Activated CD4-positive, alpha-beta memory T cell treated with anti-CD3 and anti-CD28 coated beads, Interleukin-2, amount 10 ng/mL, durations not matched to agents 7 days and 5 days (primary cell): Measurements from ENCODE around the gene ADGRG1. TPM values are rescaled to one million over a fixed set of nuclear protein-coding genes. Genes with fewer than 3 reads are reported as not detected.

Experiments
- CTCF ChIA-PET: fragments of 350-600 bp; sonication (Branson Sonifier 250); formaldehyde crosslinking; loops from one replicate; lab custom pipeline; 2021; ENCODE audit warnings: antibody characterized with exemption, inconsistent platforms; lab: Charles Lee
- POLR2A ChIA-PET: fragments of 350-600 bp; sonication (Branson Sonifier 250); formaldehyde crosslinking; loops from one replicate; lab custom pipeline; 2021; ENCODE audit warnings: antibody characterized with exemption; lab: Charles Lee
- DNase-seq: peaks from one replicate; pipeline ENCODE4 v3.0.0-alpha.2; 2020
- H3K27ac Mint-ChIP-seq: one replicate; pipeline ENCODE4 v1.8.0; 2021; ENCODE audit warnings: mild to moderate bottlenecking, mixed read lengths
- H3K27me3 Mint-ChIP-seq: one replicate; pipeline ENCODE4 v1.8.0; 2021; ENCODE audit warnings: mixed read lengths
- H3K36me3 Mint-ChIP-seq: one replicate; pipeline ENCODE4 v1.8.0; 2021; ENCODE audit warnings: low read depth, mixed read lengths
- H3K4me1 Mint-ChIP-seq: one replicate; pipeline ENCODE4 v1.8.0; 2021; ENCODE audit warnings: mixed read lengths
- H3K4me3 Mint-ChIP-seq: one replicate; pipeline ENCODE4 v1.8.0; 2021; ENCODE audit warnings: mild to moderate bottlenecking, mixed read lengths
- H3K9me3 Mint-ChIP-seq: one replicate; pipeline ENCODE4 v1.8.0; 2021; ENCODE audit warnings: mixed read lengths
- total RNA-seq, 2 experiments: library from RNA; stranded (reverse); gene quantifications; one replicate each; pipeline ENCODE4 v1.2.3, GENCODE V29; 2021

The ADGRG1 gene
- total RNA-seq, 2 experiments from 2014 or later: 7.4 to 8.3 TPM

DNA sequence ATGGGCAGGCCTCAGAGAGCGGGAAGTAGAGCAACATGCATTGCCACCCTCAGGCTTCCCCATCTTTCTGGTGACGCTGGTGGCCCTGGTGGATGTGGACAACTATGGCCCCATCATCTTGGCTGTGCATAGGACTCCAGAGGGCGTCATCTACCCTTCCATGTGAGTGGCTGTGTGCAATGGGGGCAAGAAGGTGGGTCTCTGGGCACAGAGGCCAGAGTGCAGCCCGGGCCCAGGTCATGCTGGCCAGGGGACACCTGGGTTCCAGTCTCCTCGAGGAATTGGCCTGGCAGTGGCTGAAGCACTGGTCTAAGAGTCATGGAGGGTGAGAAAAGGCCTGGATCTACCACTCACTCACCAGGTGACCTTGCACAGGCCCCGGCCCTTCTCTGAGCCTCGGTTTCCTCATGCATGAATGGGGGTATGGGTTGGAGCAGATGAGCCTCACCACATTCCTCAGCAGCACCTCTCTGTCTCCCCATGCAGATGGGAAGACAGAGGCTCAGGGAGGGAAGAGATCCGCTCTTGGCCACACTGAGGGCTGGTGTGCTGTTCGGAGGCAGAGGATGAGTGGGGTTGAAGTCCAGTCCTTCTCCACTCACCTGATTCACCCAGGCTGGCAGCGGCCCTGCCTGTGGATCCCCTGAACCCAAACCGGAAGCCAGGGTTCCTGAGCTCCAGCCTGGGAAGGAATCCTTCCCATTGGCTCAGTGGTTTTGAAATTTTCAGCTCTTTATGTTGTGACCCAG lies 32.5 kb downstream of the ADGRG1 start:
- no peaks in the 10 kb centered on the region for H3K27me3 Mint-ChIP-seq
- no peak overlapping the region for H3K4me3 Mint-ChIP-seq
- POLR2A ChIA-PET: no interaction called here
- H3K36me3 Mint-ChIP-seq: no peaks in the 10 kb centered on the region
- DNase-seq: no peak
- H3K27ac Mint-ChIP-seq: no peak overlapping the region
- H3K4me1 Mint-ChIP-seq: peaks cover 7% of the 10 kb centered on the region
- CTCF ChIA-PET: no interaction called here
- H3K9me3 Mint-ChIP-seq: no peaks in the 10 kb centered on the region

DNA sequence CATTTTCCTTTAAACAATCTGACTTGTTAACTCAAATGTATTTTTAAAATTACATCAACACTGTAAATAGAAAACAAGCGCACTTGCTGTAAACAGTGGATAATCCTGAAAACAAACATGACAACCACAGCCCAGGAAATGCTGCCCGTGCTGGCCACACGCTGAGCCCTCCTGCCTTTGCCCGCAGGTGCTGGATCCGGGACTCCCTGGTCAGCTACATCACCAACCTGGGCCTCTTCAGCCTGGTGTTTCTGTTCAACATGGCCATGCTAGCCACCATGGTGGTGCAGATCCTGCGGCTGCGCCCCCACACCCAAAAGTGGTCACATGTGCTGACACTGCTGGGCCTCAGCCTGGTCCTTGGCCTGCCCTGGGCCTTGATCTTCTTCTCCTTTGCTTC lies 33.1 kb downstream of the ADGRG1 start:
- no peak overlapping the region for H3K27ac Mint-ChIP-seq
- no peaks in the 10 kb centered on the region for H3K27me3 Mint-ChIP-seq
- no peaks in the 10 kb centered on the region for H3K9me3 Mint-ChIP-seq
- CTCF ChIA-PET: no interaction called here
- peaks cover 1% of the 10 kb centered on the region for H3K4me1 Mint-ChIP-seq
- DNase-seq: no peak
- no peak overlapping the region for H3K4me3 Mint-ChIP-seq
- POLR2A ChIA-PET: no interaction called here
- no peaks in the 10 kb centered on the region for H3K36me3 Mint-ChIP-seq

DNA sequence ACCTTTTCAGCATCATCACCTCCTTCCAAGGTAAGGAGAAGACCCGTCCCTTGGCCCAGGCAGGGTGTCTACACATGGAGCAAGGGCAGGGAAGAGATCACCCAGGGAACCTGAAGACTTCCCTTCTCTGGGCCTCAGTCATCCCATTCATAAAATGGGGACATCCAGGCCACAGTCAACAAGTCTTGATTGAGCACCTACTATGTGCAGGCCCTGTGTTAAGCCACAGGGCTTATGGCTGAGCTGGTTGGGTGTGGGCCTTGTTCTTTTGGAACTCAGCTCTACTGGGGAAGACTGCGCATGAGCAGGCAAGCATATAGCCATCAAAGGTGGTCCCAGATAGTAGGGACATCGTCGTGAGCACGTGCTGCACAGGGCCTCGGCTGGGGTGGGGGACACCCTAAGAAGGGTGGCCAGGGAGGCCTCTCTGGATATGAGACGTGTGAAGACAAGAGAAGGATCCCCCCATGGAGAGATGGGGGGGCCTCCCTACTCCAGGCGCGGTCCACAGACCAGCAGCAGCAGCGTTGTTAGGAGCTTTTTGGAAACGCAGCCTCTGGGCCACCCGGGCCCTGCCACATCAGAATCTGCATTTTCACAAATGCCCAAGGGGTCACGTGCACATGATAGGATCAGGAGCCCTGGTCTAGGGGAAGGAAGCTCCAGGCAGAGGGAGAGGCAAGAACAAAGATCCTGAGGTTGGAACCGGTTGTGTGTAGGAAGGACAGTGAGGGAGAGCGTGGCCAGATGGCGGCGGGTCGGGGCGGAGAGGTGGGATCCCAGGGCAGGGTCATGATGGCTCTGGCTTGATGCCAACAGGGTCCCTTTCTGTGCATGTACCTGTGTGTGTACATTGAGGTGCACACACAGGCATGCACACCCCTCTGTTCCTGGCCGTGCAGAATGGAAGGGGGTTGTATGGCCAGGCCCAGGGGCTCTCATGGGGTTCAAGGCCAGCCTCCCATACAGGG lies 33.8 kb downstream of the ADGRG1 start:
- no peak for DNase-seq
- POLR2A ChIA-PET: no interaction called here
- Mint-ChIP-seq H3K9me3 (no peaks in the 10 kb centered on the region), H3K27me3 (no peaks in the 10 kb centered on the region), H3K4me3 (no peak overlapping the region), H3K36me3 (no peaks in the 10 kb centered on the region), H3K4me1 (no peaks in the 10 kb centered on the region), H3K27ac (no peak overlapping the region)
- CTCF ChIA-PET: no interaction called here

DNA sequence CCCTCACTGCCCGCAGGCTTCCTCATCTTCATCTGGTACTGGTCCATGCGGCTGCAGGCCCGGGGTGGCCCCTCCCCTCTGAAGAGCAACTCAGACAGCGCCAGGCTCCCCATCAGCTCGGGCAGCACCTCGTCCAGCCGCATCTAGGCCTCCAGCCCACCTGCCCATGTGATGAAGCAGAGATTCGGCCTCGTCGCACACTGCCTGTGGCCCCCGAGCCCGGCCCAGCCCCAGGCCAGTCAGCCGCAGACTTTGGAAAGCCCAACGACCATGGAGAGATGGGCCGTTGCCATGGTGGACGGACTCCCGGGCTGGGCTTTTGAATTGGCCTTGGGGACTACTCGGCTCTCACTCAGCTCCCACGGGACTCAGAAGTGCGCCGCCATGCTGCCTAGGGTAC lies 35.0 kb downstream of the ADGRG1 start:
- Mint-ChIP-seq H3K9me3 (no peaks in the 10 kb centered on the region), H3K27ac (no peak overlapping the region), H3K4me1 (no peaks in the 10 kb centered on the region), H3K36me3 (no peaks in the 10 kb centered on the region), H3K27me3 (no peaks in the 10 kb centered on the region), H3K4me3 (no peak overlapping the region)
- DNase-seq: no peak
- ChIA-PET CTCF (no interaction called here), POLR2A (interaction anchor here (0.9 kb wide), 1 partner anchor 14 kb away, joined by 3 read pairs; no protein-coding TSS in a partner anchor)

DNA sequence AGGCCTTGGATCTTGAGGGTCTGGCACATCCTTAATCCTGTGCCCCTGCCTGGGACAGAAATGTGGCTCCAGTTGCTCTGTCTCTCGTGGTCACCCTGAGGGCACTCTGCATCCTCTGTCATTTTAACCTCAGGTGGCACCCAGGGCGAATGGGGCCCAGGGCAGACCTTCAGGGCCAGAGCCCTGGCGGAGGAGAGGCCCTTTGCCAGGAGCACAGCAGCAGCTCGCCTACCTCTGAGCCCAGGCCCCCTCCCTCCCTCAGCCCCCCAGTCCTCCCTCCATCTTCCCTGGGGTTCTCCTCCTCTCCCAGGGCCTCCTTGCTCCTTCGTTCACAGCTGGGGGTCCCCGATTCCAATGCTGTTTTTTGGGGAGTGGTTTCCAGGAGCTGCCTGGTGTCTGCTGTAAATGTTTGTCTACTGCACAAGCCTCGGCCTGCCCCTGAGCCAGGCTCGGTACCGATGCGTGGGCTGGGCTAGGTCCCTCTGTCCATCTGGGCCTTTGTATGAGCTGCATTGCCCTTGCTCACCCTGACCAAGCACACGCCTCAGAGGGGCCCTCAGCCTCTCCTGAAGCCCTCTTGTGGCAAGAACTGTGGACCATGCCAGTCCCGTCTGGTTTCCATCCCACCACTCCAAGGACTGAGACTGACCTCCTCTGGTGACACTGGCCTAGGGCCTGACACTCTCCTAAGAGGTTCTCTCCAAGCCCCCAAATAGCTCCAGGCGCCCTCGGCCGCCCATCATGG lies 35.7 kb downstream of the ADGRG1 start:
- ChIA-PET POLR2A (interaction anchor here (0.9 to 1.7 kb wide), 2 partner anchors 15 to 125 kb away, joined by 3 read pairs; no protein-coding TSS in a partner anchor), CTCF (interaction anchor here (0.5 to 1.0 kb wide), 3 partner anchors 53 to 168 kb away, joined by 5 to 6 read pairs (median 6); no protein-coding TSS in a partner anchor)
- Mint-ChIP-seq H3K27me3 (no peaks in the 10 kb centered on the region), H3K9me3 (no peaks in the 10 kb centered on the region), H3K27ac (no peak overlapping the region), H3K4me3 (no peak overlapping the region), H3K4me1 (no peaks in the 10 kb centered on the region), H3K36me3 (no peaks in the 10 kb centered on the region)
- DNase-seq: no peak

DNA sequence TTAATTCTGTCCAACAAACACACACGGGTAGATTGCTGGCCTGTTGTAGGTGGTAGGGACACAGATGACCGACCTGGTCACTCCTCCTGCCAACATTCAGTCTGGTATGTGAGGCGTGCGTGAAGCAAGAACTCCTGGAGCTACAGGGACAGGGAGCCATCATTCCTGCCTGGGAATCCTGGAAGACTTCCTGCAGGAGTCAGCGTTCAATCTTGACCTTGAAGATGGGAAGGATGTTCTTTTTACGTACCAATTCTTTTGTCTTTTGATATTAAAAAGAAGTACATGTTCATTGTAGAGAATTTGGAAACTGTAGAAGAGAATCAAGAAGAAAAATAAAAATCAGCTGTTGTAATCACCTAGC lies 36.2 kb downstream of the ADGRG1 start:
- CTCF ChIA-PET: interaction anchor here (0.5 to 1.0 kb wide), 3 partner anchors 54 to 167 kb away, joined by 5 to 6 read pairs (median 6); no protein-coding TSS in a partner anchor
- no peak for DNase-seq
- POLR2A ChIA-PET: interaction anchor here (1.7 kb wide), 1 partner anchor 126 kb away, joined by 3 read pairs; no protein-coding TSS in a partner anchor
- Mint-ChIP-seq H3K27ac (no peak overlapping the region), H3K27me3 (peaks cover 2% of the 10 kb centered on the region), H3K4me1 (no peaks in the 10 kb centered on the region), H3K36me3 (no peaks in the 10 kb centered on the region), H3K4me3 (no peak overlapping the region), H3K9me3 (no peaks in the 10 kb centered on the region)

DNA sequence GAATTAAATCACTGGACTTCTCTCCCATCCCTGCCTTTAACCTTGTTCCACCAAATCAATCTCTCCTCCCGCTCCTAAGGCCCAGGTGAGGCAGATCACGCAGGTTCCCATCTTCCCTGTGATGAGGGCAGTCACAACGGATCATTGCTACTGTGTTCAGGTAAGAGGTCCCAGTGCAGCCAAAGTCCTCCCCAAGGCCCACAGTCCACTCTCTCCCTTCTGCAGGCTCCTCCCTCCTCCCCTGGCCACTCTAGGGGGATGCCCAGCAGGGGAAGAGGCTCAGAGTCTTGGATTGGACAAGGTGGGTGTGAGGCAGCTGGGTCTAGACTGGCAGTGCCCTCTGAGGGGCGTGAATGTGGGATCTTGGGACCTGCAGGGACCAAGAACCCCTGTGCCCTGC lies 37.1 kb downstream of the ADGRG1 start:
- POLR2A ChIA-PET: interaction anchor here (1.7 kb wide), 1 partner anchor 127 kb away, joined by 3 read pairs; no protein-coding TSS in a partner anchor
- Mint-ChIP-seq H3K27ac (no peak overlapping the region), H3K4me3 (no peak overlapping the region), H3K9me3 (no peaks in the 10 kb centered on the region), H3K27me3 (peaks cover 7% of the 10 kb centered on the region), H3K36me3 (no peaks in the 10 kb centered on the region), H3K4me1 (no peaks in the 10 kb centered on the region)
- CTCF ChIA-PET: no interaction called here
- no peak for DNase-seq

DNA sequence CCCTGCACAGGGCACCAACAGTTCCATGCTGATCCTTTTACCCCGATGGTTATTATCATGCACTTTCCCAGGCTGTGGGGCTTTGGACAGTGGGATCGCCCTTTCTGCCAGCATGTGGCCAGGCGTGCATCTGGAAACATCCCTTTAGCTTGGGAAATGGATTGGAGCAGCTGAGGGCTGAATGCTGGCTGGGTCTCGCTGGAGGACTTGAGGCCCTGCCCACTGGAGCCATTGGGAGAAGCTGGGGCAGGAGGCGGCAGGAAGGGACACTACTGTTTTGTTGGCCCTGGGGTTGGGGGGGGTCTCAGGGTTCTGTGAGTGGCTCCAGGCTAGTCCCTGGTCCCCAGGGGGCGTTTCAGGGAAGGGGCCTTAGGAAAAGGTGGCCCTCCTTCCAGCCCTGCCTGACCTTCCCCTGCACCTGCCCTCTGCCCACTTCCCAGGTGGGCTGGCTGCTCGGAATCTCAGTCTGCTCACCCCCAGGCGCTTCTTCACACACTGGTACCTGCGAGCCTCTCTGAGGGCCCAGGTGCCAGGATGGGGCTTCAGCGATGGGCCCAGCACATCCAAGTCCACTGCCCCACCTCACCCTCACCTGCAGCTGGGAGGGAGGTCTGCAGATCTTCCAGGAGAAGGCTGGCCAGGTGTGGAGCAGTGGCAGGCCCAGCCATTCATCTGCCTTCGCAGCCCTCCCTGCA lies 38.1 kb downstream of the ADGRG1 start:
- H3K4me1 Mint-ChIP-seq: no peaks in the 10 kb centered on the region
- DNase-seq: no peak
- ChIA-PET POLR2A (no interaction called here), CTCF (no interaction called here)
- H3K9me3 Mint-ChIP-seq: no peaks in the 10 kb centered on the region
- no peak overlapping the region for H3K27ac Mint-ChIP-seq
- peaks cover 13% of the 10 kb centered on the region for H3K27me3 Mint-ChIP-seq
- H3K36me3 Mint-ChIP-seq: no peaks in the 10 kb centered on the region
- H3K4me3 Mint-ChIP-seq: no peak overlapping the region

DNA sequence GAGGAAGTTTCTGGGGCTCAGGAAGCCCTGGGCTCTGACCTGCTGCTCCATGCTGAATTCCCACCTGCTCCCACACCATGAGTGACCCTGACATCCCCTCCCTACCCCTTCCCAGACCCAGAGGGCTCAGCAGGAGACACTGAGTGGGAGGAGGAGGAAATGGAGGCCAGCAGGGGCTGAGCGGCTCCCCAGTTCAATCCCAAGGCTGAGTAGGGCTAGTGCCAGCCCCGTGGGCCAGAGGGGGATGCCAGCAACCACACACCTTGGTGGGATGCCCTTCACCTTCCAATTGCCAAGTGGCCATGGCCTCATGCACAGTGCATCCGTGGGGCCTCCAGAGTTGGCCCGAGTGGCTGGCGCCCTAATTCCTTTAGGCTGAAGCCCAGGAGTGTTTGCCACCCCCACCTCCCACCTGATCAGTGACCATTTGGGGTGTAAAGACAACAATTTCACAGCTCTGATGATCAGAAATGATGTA lies 38.7 kb downstream of the ADGRG1 start:
- no peak for DNase-seq
- H3K4me1 Mint-ChIP-seq: no peaks in the 10 kb centered on the region

DNA sequence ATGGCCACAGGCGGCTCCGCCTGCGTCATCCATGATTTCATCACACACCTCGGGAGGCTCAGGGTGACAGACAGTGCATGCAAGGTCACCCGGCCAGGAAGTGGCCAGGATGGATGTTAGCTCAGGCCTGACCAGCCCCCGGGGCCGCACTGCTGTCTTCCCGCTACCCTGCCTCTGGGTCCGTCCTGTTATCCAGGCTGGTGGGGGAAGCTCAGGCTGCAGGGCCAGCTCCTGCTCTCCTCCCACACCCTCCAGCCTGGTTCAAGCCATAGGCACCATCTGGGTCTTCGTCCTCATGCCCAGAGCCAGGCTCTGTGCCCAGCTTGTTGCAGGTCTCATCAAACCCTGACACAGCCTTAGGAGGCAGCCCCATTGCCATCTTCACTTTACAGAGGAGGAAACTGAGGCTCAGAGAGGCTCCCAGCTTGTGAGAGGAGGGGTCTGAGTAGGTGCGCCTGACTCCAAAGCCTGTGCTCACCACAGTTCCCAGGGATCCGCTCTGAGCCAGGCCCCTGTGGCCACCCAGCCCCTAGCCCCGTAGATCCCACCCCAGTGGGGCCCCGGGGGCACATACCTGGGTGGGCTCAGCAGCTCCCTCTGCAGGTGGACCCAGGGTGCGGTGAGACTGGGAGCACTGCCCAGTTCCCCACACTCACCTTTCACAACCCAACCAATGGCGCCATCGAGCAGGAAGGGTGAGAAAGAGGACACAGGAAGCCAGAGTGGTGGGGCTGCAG lies 39.3 kb downstream of the ADGRG1 start:
- no peaks in the 10 kb centered on the region for H3K4me1 Mint-ChIP-seq
- DNase-seq: no peak
- no peak overlapping the region for H3K4me3 Mint-ChIP-seq
- H3K27ac Mint-ChIP-seq: no peak overlapping the region
- no peaks in the 10 kb centered on the region for H3K9me3 Mint-ChIP-seq
- ChIA-PET POLR2A (no interaction called here), CTCF (interaction anchor here (0.8 to 1.4 kb wide), 3 partner anchors 9 to 68 kb away, joined by 3 to 4 read pairs (median 3); partner anchors contain the start of gene KATNB1)
- no peaks in the 10 kb centered on the region for H3K36me3 Mint-ChIP-seq
- H3K27me3 Mint-ChIP-seq: peaks cover 18% of the 10 kb centered on the region

More for the DNA sequence above, 38.7 kb downstream of the ADGRG1 start:
- ChIA-PET CTCF (interaction anchor here (1.3 to 1.4 kb wide), 2 partner anchors 57 to 68 kb away, joined by 3 to 4 read pairs; partner anchors contain the start of gene KATNB1), POLR2A (no interaction called here)
- Mint-ChIP-seq H3K9me3 (no peaks in the 10 kb centered on the region), H3K36me3 (no peaks in the 10 kb centered on the region), H3K4me3 (no peak overlapping the region), H3K27me3 (peaks cover 15% of the 10 kb centered on the region), H3K27ac (no peak overlapping the region)

DNA sequence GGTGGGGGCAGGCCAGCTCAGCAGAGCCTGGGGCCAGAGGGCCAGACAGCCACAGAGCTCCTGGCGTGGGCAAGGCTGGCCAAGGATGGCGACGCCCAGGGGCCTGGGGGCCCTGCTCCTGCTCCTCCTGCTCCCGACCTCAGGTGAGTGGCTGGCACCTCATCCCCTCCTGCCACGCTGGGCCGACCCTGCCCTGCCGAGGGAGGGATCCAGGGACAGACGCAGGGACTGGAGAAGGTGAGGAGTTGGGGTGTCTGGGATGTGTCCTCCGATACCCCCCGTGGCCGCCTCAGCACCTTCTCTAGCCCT lies 39.8 kb downstream of the ADGRG1 start, which contains the start of gene ADGRG3:
Gene ADGRG3 (plus strand): TSS at position 44 of the 309 bp plus-strand sequence. CDS start 42 bp downstream, at position 86.
- CTCF ChIA-PET: interaction anchor here (0.8 to 1.4 kb wide), 3 partner anchors 9 to 67 kb away, joined by 3 to 4 read pairs (median 3); partner anchors contain the start of gene KATNB1
- no peaks in the 10 kb centered on the region for H3K36me3 Mint-ChIP-seq
- H3K27me3 Mint-ChIP-seq: peaks cover 23% of the 10 kb centered on the region
- H3K27ac Mint-ChIP-seq: no peak within 1 kb of the TSS
- no peak for DNase-seq
- no peaks in the 10 kb centered on the region for H3K4me1 Mint-ChIP-seq
- POLR2A ChIA-PET: no interaction called here
- H3K4me3 Mint-ChIP-seq: no peak within 1 kb of the TSS
- no peaks in the 10 kb centered on the region for H3K9me3 Mint-ChIP-seq
